Measurements from ENCODE around the gene FUT4. TPM values are rescaled to one million over a fixed set of nuclear protein-coding genes. Genes with fewer than 3 reads are reported as not detected.
"Not testable (repeated sequence)": the region's sequence is repeated elsewhere in the genome, so short reads cannot be mapped to it uniquely, and the experiment has no call there.

Gene FUT4
- polyA plus RNA-seq, 2 of the 4 experiments (the other 2 are of a cell fraction), result 1.6 to 1.8 TPM

- Histone ChIP-seq H3K4me1 (no peaks in the 10 kb centered on the region), H3K27ac (no peak overlapping the region), H3K4me2 (no peak overlapping the region), H3K4me3 (no peak overlapping the region), H3K9me3 (no peaks in the 10 kb centered on the region)
- ChIA-PET POLR2A (interaction anchor here (0.5 kb wide), 1 partner anchor 572 kb away, joined by 4 read pairs; no protein-coding TSS in a partner anchor), CTCF (interaction anchor here (0.8 to 1.8 kb wide), 5 partner anchors 15 to 618 kb away, joined by 3 to 12 read pairs (median 5); no protein-coding TSS in a partner anchor)
- WGBS (ENCODE audit: missing lambda C conversion rate), result 24% methylated on average over 3 of the region's 3 CpGs
- FAIRE-seq, result no peak
- peak; percentile 34 to 62; a peak in 4 of 6 replicates for ATAC-seq
- DNase-seq (ENCODE audit: low read depth in 1 of 2, low spot score in 1 of 2), result peak; percentile 17 to 42
- no peak for TF ChIP-seq RARB (CRISPR knock-in tag; IDR thresholded peaks at IDR 0.05)
- TF ChIP-seq CTCF (IDR thresholded peaks at IDR 0.05), result peak; percentile 67
- TF ChIP-seq RAD21 (conservative IDR thresholded peaks at IDR 0.05 in 1 of 2, IDR thresholded peaks at IDR 0.05 in 1 of 2), result peak; percentile 69 to 75
- TF ChIP-seq SMC3 (IDR thresholded peaks at IDR 0.05), result peak; percentile 45; the same call in 2 of the 3 replicates
- no peak for TF ChIP-seq FOSB (CRISPR knock-in tag; IDR thresholded peaks at IDR 0.05)
Measured at GRCh38 chr11:94504689-94505293, 38.9 kb upstream of the FUT4 start.

DNA sequence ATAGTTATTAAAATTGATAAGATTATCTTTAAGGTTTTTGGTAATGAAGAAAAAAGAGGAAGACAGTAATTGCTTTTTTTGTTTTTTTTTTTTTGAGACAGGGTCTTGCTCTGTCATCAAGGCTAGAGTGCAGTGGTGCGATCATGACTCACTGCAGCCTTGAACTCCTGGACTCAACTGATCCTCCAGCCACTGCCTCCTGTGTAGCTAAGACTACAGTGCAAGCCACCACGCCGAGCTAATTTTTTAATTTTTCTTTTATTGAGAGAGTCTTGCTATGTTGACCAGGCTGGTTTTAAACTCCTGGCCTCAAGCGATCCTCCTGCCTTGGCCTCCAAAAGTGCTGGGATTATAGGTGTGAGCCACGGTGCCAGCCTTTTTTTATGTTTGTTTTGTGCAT lies 37.2 kb upstream of the FUT4 start:
- H3K9me3 ChIP-seq; DNase-seq (ENCODE audit: low read depth in 1 of 2, low spot score in 1 of 2); POLR2A ChIA-PET; FAIRE-seq; H3K27ac ChIP-seq; H3K4me2 ChIP-seq; H3K4me1 ChIP-seq; H3K4me3 ChIP-seq; ATAC-seq: not testable (repeated sequence)
- WGBS (ENCODE audit: missing lambda C conversion rate), result 48% methylated on average over 5 of the region's 5 CpGs
- CTCF ChIA-PET, result interaction anchor here (0.6 to 4.0 kb wide), 2 partner anchors 611 to 1312 kb away, joined by 3 to 14 read pairs; no protein-coding TSS in a partner anchor

GRCh38 chr11:94507485-94507884 lies 36.2 kb upstream of the FUT4 start:
- WGBS (ENCODE audit: missing lambda C conversion rate), result 43% methylated on average over 4 of the region's 4 CpGs
- no peak for ATAC-seq
- H3K4me2 ChIP-seq, result no peak overlapping the region
- POLR2A ChIA-PET, result no interaction called here
- H3K27ac ChIP-seq, result no peak overlapping the region
- no peaks in the 10 kb centered on the region; the same call in 2 of the 3 replicates for H3K9me3 ChIP-seq
- no peak for FAIRE-seq
- DNase-seq (ENCODE audit: low read depth in 1 of 2, low spot score in 1 of 2), result no peak
- CTCF ChIA-PET, result interaction anchor here (4.0 kb wide), 1 partner anchor 612 kb away, joined by 14 read pairs; no protein-coding TSS in a partner anchor
- H3K4me1 ChIP-seq, result no peaks in the 10 kb centered on the region
- TF ChIP-seq TFCP2L1 (CRISPR knock-in tag; IDR thresholded peaks at IDR 0.05) (no peak), SMC3 (IDR thresholded peaks at IDR 0.05) (no peak)
- TF ChIP-seq, protein P1, sequence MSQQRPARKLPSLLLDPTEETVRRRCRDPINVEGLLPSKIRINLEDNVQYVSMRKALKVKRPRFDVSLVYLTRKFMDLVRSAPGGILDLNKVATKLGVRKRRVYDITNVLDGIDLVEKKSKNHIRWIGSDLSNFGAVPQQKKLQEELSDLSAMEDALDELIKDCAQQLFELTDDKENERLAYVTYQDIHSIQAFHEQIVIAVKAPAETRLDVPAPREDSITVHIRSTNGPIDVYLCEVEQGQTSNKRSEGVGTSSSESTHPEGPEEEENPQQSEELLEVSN (IDR thresholded peaks at IDR 0.05; ENCODE audit: borderline replicate concordance, low read depth), result no peak
- no peak overlapping the region for H3K4me3 ChIP-seq

- 77% methylated on average over 22 of the region's 53 CpGs for WGBS (ENCODE audit: missing lambda C conversion rate)
- FAIRE-seq (no peak), DNase-seq (ENCODE audit: low read depth in 1 of 2, low spot score in 1 of 2) (peak in 1 of 2 experiments; percentile 8), ATAC-seq (peak; percentile 64 to 68; a peak in 4 of 6 replicates)
- TF ChIP-seq CTCF (IDR thresholded peaks at IDR 0.05) (no peak), RNF2 (IDR thresholded peaks at IDR 0.05; ENCODE audit: borderline replicate concordance, low read depth) (no peak), EP300 (IDR thresholded peaks at IDR 0.05) (no peak)
- CTCF ChIA-PET, result interaction anchor here (0.9 to 1.0 kb wide), 2 partner anchors 9 to 15 kb away, joined by 3 read pairs; no protein-coding TSS in a partner anchor
- Histone ChIP-seq H3K27ac (peak within 1 kb of the TSS in 1 of 2 experiments; percentile 7; a peak in 1 of 6 replicates), H3K4me2 (peak within 1 kb of the TSS; percentile 86), H3K9me3 (no peaks in the 10 kb centered on the region; the same call in 2 of the 3 replicates), H3K4me1 (no peaks in the 10 kb centered on the region), H3K4me3 (peak within 1 kb of the TSS; percentile 46)
- POLR2A ChIA-PET, result no interaction called here
Measured at GRCh38 chr11:94511932-94512781, 31.6 kb upstream of the FUT4 start, which contains the start of gene C11orf97. TSS of gene C11orf97 (plus strand) at chr11:94512461. CDS start at chr11:94512529, 68 bp downstream.
